SKM-1 treated with dmso at 0.1 percent for 144 hours (cell line): Measurements from ENCODE around the gene WDR13.
"Not testable (repeated sequence)": the region's sequence is repeated elsewhere in the genome, so short reads cannot be mapped to it uniquely, and the experiment has no call there.

Source experiments
- DNase-seq: peaks from one replicate; lab custom pipeline; 2025; ENCODE audit not compliant: unreplicated experiment; lab: John Stamatoyannopoulos, UW

WDR13 gene

DNA sequence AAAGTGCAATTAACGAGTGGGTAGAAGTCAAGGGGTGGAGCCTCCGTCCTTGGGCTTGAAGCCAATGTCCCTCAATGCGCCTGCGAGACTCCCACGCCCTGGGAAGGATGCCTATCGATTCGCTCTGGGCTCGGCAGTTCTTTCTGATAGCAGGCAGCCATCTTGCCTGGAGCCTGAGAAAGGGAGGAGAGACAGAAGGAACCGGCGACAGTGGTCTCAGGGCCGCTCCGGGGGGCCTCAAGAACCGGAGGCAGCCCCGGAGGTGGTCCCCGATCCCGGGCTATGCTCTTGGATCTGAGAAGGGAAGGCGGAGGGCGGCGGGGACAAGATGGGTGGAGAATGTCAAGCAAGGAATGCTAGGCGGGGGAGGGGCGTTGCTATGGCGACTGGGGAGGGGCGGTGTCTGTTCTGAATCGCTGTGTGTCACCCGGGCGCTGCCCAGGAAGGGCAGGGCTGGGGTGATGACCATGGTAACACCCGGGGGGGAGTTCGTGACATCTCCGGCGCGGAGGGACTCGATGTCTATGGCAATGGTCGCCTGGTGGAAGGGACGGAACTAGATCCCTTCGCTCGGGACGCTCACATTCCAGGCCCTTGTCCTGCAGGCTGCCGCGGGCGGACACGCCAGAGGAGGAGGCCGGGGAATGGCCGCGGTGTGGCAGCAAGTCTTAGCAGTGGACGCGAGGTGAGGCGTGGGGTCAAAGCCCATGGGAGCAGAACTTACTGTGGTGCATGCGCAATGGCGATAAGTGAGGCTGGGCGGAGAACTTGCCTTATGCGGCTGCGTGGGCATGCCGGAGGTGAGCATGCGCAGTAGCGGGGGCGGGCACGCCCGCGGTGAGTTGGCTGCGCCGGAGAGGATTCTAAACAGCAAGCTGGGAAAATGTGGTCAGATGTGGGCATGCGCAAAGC, at the start of gene WDR13:
Gene WDR13 (plus strand): TSS at position 140 of the 912 bp plus-strand sequence. CDS start 505 bp downstream, at position 645.
- DNase-seq = peak; percentile 63

DNA sequence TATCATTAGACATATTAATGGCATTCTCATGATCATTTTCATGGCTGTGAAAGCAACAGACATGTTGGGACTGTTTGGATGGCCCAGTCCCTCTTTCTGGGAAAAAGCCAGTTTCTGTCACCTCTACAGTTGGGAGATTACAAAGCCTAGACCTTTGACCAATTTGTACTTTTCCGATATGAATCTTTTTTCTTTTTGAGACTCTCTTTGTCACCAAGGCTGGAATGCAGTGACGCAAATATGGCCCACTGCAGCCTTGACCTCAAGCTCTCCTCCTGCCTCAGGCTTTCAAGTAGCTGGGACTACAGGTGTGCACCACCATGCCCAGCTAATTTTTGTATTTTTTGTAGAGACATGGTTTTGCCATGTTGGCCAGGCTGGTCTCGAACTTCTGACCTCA, 48.4 kb upstream of the WDR13 start:
- no peak for DNase-seq

DNA sequence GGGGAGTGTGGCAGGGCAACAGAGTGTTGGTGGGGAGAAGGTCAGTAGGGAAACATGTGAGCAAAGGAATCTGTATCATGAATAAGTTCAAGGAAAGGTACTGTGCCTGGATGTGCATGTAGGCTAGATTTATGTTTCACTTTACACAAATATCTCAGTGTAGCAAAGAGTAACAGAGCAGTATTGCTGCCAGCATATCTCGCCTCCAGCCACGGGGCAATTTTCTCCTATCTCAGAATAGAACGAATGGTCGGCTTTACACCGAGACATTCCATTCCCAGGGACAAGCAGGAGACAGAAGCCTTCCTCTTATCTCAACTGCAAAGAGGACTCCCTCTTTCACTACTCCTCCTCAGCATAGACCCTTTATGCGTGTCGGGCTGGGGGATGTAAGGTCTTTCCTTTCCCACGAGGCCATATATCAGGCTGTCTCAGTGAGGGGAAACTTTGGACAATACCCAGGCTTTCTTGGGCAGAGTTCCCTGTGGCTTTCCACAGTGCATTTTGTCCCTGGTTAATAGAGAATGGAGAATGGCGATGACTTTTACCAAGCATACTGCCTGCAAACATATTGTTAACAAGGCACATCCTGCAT, 41.5 kb upstream of the WDR13 start:
- not testable (repeated sequence) for DNase-seq

DNA sequence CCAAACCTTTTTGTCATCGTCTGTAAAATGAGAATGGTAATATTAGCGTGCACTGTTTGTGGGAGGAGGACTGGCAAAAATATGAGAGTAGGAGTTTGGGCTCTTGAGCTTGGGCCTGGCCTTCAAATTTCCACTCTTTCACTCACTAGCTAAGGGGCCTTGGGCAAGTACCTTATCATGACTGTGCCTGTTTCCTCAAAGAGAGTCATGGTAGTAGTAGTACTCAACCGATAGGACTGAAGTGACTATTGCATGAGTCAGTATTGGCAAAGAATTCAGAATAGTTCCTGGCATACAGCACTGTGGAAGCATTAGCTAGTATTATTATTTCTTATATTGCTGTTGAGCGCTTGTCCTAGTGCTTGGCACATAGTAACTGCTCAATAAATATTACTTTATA, 39.0 kb upstream of the WDR13 start:
- no peak for DNase-seq

DNA sequence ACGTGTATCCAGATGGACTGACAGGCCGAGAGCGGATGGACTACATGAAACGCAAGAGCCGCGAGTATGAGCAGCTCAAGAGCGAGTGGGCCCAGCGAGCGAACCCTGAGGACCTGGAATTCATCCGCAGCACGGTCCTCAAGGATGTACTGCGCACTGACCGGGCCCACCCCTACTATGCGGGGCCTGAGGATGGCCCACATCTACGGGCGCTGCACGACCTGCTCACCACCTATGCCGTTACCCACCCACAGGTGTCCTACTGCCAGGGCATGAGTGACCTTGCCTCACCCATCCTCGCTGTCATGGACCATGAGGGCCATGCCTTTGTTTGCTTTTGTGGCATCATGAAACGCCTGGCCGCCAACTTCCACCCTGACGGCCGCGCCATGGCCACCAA, 37.7 kb upstream of the WDR13 start:
- DNase-seq = no peak

DNA sequence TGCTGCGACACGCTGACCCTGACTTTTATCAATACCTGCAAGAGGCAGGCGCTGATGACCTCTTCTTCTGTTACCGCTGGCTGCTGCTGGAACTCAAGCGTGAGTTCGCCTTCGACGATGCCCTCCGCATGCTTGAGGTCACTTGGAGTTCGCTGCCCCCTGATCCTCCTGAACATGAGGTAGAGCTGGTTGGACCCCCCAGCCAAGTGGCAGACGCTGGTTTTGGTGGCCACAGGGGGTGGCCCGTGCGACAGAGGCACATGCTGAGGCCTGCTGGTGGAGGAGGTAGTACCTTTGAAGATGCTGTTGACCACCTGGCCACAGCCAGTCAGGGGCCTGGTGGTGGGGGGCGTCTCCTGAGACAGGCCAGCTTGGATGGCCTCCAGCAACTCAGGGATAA, 37.2 kb upstream of the WDR13 start:
- DNase-seq = no peak

DNA sequence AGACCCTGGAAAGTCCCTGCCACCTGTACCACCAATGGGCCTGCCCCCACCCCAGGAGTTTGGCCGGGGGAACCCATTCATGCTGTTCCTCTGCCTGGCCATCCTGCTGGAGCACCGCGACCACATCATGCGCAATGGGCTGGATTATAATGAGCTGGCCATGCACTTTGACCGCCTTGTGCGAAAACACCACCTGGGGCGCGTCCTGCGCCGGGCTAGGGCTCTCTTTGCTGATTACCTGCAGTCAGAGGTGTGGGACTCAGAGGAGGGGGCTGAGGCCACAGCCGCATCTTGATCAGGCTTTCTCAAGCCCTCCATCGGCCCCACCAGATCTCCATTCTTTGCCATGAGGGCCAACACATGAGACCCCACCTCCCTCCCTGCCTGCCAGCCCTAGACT, 36.6 kb upstream of the WDR13 start:
- DNase-seq = no peak

DNA sequence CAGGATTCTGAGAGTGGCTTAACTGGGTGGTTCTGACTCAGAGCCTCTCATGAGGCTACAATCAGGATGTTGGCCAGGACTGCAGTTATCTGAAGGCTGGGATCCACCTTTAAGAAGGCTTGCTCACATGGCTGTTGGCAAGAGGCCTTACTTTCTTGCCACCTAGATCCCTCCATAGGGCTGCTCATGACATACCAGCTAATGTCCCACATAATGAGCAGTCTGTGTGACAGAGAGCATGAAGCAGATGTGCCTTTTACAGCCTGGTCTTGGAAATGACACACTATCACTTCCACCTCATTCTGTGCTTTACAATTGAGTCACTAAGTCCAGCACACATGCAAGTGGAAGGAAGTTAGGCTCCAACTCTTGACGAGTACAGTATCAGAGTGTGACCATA, 27.3 kb upstream of the WDR13 start:
- no peak for DNase-seq

DNA sequence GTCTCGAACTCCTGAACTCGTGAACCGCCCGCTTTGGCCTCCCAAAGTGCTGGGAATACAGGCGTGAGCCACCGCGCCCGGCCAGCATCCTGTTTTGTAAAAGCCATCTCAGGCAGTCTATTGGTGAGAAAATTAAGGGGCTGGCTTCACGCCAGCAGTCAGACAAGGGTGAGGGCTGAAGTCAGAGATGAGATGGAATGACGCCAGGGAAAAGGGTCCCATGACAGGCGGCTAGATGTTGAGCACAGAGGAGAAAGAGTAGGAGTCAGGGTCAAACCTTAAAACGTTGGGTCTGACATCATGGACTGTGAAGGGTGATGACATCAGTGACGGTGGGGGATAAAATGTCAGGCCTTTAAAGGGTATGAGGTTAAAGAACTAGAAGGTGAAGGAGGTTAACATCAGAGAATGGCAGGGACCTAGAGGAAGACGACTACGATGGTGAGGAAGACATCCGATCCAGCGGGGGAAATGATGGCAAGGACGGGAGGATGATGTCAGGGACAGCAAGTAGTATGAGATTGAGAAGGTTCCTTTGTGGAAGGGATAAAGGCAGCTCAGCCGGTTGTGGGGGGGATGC, 23.5 kb upstream of the WDR13 start:
- no peak for DNase-seq

DNA sequence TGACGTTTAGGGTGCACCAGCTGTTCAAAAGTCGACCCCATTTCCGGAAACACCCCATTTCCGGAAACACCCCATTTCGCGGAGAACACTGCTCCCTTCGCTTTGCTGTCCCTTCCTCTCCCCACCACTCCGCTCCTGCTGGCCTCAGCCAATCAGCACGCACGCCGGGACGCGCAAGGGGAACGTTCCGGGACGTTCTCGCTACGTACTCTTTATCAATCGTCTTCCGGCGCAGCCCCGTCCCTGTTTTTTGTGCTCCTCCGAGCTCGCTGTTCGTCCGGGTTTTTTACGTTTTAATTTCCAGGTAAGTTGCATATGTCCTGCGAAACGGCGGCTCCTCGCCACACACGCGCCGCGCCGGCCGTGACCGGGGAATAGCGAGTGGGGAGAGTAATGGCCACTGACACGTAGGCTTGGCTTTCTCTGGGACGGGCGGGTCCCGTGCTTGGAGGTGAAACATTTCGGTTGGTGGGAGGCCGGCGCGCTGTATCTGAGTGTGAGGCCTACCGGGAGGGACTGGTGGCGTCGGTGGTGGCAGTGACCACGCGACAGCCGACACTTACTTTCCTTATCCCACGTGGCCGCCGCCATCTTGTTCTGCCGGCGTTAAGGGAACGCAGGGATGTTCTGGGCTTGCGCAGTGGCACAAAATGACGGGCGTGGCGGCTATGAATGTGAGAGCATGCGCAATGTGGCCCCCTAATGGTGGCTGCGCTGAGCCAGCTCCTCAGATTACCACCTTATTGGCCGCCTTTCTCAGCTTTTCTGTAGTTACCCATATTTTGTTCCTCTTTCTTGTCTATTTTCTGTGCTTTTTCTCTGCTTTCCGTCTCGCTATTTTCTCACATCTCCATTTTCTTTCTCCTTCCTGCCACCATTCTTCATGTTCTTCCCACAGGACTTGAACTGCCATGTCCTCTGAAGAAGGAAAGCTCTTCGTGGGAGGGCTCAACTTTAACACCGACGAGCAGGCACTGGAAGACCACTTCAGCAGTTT, 22.7 kb upstream of the WDR13 start, which contains the start of gene RBM3:
Gene RBM3 (plus strand): TSS at position 215 of the 997 bp plus-strand sequence. CDS start 697 bp downstream, at position 912.
- peak; percentile 78 for DNase-seq

DNA sequence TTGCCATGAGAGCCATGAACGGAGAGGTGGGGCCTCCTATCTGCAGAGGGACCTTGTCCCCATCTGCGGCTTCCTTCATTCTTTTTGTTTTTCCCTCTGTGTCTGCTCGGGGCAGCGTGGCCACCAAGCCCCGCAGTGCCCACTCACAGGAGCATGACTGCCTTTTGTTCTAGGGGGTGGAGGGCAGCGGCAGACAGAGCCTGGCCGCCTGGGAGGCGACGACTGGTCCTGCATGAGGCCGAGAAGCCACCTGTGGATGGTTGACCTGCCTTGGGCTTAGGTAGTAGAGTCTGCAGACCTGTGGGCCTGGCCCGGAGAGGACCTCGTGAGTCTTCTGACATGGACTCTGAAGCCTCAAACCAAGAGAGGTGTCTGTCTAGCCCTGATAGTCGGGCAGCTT, 21.6 kb upstream of the WDR13 start:
- no peak for DNase-seq

DNA sequence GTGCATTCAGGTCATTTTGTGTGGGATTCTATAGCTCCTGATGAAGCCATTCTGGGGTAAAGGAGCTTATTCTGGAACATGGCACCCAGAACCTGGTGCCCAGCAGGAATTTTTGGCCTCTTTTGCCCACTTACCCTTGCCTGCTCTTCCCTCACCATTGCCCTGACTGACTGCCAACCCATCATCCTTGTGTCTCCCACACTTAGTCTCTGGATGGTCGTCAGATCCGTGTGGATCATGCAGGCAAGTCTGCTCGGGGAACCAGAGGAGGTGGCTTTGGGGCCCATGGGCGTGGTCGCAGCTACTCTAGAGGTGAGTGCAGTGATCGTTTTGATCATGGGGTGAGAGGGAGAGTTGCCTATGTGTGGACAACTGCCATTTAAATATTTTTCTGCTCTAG, 21.2 kb upstream of the WDR13 start:
- DNase-seq = no peak

DNA sequence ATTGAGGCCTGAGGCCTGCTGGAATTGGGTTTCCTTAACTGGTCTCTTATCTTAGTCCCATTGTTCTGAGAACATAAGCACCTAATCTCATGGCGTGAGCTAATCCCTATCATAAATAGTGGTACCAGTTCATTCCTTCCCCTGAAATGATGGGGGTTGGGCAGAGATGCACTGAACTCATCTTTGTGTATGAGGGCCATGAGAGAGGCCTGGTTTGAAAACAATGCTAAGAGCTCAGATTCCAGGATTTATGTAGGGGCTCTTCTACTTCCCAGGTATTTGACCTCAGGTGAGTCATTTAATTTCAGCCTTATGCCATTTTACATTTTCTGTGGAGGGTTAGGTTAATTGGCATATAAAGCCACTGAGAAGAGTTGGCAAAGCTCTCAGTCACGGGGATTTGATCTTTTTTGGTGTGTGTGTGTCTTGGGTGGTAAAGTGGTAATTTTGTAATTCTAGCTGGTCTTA, 18.6 kb upstream of the WDR13 start:
- DNase-seq = no peak

DNA sequence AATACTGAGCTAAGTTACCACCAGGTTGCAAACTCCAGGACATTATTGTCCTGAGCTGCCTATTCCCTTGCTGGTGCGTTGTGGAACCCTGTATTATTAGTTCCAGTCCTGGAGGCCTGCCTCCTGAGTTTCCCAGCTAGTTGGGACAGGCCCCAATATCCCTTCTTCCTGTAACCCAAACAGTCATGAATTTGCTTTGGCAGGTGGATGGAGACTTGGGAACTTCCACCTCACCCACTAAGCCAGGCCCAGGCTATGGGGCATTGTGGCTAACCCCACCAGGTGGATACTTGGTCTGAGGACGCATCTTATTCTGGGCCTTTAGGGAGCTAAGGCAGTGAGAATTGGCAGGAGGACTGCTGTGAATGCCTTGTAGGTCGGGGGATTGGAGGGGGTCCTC, 18.0 kb upstream of the WDR13 start:
- no peak for DNase-seq

DNA sequence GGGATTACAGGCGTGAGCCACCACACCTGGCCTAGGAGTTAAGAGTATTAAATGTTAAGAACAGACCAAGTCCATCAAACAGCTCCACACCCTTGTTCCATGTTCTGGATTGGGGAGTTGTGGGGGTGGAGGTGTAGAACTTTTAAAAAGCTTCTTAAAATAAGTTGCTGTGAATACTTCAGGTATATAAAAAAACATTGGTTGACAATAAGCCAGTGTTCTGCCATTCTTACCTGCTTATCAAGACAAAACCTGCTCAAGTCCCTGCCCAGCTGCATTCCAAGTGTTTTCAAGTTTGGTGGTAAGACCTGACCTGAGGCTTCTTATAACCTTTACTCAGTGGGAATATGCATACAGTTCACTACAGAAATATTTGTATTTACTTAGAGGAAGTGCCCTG, 16.6 kb upstream of the WDR13 start:
- DNase-seq = no peak

DNA sequence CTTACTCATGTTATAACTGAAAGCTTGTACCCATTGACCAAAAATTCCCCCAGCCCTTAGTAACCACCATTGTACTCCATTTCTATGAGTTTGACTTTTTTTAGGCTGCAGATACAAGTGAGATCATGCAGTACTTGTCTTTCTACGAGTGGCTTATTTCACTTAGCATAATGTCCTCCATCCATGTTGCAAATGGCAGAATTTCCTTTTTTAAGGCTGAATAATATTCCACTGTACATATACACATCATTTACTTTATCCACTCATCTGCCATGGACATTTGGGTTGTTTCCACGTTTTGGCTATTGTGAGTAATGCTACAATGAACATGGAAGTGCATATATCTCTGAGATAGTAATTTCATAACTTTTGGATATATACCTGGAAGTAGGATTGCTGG, 12.6 kb upstream of the WDR13 start:
- no peak for DNase-seq

DNA sequence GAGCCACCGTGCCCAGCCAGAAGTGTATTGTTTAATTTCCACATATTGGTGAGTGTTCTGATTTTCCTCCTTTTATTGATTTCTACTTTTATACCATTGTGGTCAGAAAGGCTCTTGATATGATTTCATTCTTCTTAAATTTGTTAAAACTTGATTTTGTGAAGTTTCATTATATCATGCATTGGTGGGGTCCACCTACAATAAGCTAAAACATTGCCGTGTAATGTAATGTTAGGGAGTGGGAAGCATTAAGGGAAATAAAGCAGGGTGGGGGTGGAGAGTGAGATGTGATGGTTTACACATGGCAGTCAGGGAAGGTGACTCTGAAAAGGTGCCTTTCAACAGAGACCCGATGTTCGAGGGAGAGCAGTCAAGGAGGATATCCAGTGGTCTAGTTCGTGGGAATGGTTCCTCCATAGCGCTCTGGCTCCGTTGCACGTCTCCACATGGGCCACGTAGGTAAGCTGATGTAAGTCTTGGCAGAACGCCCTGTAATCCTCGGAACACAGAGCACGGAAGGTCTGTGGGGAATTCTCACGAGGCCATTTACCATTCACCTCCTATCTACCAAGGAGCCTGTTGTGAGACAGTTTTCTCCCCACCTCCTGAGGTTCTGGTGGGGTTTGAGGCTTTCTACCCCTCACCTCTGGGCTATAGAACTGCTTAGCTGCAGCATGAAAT, 7.7 kb upstream of the WDR13 start:
- DNase-seq = no peak

DNA sequence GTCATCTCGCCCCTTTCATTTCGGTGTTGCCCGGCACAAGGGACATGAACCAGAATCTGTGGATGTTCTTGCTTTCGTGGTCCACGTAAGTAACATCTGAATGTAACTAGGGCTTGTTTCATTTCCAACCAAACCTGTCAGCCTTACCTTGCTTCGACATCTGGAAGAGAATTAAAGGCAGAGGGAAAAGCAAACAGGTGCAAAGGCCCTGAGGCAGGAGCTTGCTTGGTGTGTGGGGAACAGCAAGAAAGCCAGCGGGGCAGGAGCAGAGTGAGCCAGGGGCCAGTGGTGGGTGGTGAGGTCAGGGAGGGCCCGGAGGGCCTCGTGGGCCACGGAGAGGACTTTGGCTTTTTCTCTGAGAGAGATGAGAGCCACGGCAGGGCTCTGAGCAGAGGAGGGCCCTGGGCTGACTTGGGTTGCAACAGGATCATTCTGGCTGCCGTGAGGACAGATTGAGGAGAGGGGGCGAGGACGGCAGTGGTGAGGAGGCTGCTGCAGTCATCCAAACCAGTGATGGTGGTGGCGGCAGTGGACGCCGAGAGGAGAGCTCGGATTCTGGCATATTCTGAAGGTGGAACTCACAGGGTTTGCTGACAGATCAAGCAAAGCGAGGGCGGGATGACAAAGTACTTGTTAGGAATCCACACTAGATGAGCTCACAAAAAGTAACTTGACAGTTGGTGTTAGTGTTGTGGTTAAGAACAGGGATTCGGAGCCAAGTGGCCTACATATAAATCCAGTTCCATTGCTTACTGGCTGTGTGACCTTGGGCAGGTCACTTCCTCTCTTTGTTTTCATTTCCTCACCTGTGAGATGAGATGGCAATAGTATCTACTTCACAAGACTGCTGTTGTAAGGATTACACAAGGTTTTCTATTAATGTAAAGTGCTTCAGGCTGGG, 6.8 kb upstream of the WDR13 start:
- DNase-seq = no peak

DNA sequence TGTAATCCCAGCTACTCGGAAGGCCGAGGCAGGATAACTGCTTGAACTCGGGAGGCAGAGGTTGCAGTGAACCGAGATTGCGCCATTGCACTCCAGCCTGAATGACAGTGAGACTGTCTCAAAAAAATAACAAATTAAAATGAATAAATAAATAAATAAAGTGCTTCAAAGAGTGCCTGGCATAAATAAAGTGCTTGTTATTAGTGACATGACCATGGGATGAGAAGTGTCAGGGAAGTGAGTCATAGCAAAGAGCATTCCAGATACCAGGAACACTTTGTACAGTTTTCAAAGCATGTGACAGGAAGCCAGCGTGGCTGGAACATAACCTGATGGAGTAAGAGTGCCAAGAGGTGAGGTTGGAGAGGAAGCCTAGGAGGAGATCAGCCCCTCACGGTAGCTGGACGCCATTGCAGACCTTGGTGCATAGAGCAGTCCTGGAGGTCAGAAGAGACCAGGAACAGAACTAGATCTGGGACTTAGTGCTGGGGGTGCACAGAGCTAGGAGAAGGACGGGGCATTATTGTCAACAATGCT, 6.0 kb upstream of the WDR13 start:
- DNase-seq = no peak
